Measurements from ENCODE around the gene TMED6.

TMED6 gene

GRCh38 chr16:69306031-69306430 lies 45.6 kb downstream of the TMED6 start:
- Histone ChIP-seq H3K27me3 (ENCODE audit: control insufficient read depth, low read length) (no peaks in the 10 kb centered on the region), H4K20me1 (ENCODE audit: control insufficient read depth, insufficient read depth, low read depth, low read length) (no peaks in the 10 kb centered on the region), H3K27ac (ENCODE audit: low read depth, low read length) (no peak overlapping the region), H3K4me1 (ENCODE audit: control insufficient read depth, low read length) (peaks cover 15% of the 10 kb centered on the region), H3K9me3 (ENCODE audit: control insufficient read depth, insufficient read depth, low read length) (no peaks in the 10 kb centered on the region), H3K4me3 (ENCODE audit: low read length) (no peak overlapping the region), H3F3A (ENCODE audit: control insufficient read depth, insufficient read depth) (peaks cover 17% of the 10 kb centered on the region), H3K9me2 (replicated peaks; ENCODE audit: control insufficient read depth, low read length) (no peaks in the 10 kb centered on the region), H3K36me3 (ENCODE audit: control insufficient read depth, low read length) (peaks cover 11% of the 10 kb centered on the region; the same call in 1 of the 2 replicates), H3K79me2 (ENCODE audit: control insufficient read depth, low read length) (no peaks in the 10 kb centered on the region), H3K4me2 (ENCODE audit: low read length) (no peak overlapping the region)
- no peak for TF ChIP-seq EZH2phosphoT487 (IDR thresholded peaks at IDR 0.05; ENCODE audit: borderline replicate concordance, low read length)
- TF ChIP-seq CTCF (IDR thresholded peaks at IDR 0.05; ENCODE audit: low read depth, low read length, poor library complexity, severe bottlenecking), result no peak

- Histone ChIP-seq H3K4me2 (ENCODE audit: low read length) (no peak overlapping the region), H3F3A (ENCODE audit: control insufficient read depth, insufficient read depth) (peaks cover 9% of the 10 kb centered on the region), H3K27me3 (ENCODE audit: control insufficient read depth, low read length) (no peaks in the 10 kb centered on the region), H3K4me3 (ENCODE audit: low read length) (no peak overlapping the region), H3K79me2 (ENCODE audit: control insufficient read depth, low read length) (no peaks in the 10 kb centered on the region), H4K20me1 (ENCODE audit: control insufficient read depth, insufficient read depth, low read depth, low read length) (no peaks in the 10 kb centered on the region), H3K4me1 (ENCODE audit: control insufficient read depth, low read length) (peaks cover 9% of the 10 kb centered on the region), H3K9me2 (replicated peaks; ENCODE audit: control insufficient read depth, low read length) (no peaks in the 10 kb centered on the region), H3K36me3 (ENCODE audit: control insufficient read depth, low read length) (peaks cover 18% of the 10 kb centered on the region), H3K27ac (ENCODE audit: low read depth, low read length) (no peak overlapping the region), H3K9me3 (ENCODE audit: control insufficient read depth, insufficient read depth, low read length) (no peaks in the 10 kb centered on the region)
- TF ChIP-seq EZH2phosphoT487 (IDR thresholded peaks at IDR 0.05; ENCODE audit: borderline replicate concordance, low read length) (no peak), CTCF (IDR thresholded peaks at IDR 0.05; ENCODE audit: low read depth, low read length, poor library complexity, severe bottlenecking) (no peak)
These were observed 49.3 kb downstream of the TMED6 start for GRCh38 chr16:69302301-69302700.

GRCh38 chr16:69301861-69302260 lies 49.7 kb downstream of the TMED6 start:
- Histone ChIP-seq H3K9me2 (replicated peaks; ENCODE audit: control insufficient read depth, low read length) (no peaks in the 10 kb centered on the region), H3K27me3 (ENCODE audit: control insufficient read depth, low read length) (no peaks in the 10 kb centered on the region), H3K27ac (ENCODE audit: low read depth, low read length) (no peak overlapping the region), H4K20me1 (ENCODE audit: control insufficient read depth, insufficient read depth, low read depth, low read length) (no peaks in the 10 kb centered on the region), H3K79me2 (ENCODE audit: control insufficient read depth, low read length) (no peaks in the 10 kb centered on the region), H3K4me3 (ENCODE audit: low read length) (no peak overlapping the region), H3K36me3 (ENCODE audit: control insufficient read depth, low read length) (peaks cover 18% of the 10 kb centered on the region), H3K9me3 (ENCODE audit: control insufficient read depth, insufficient read depth, low read length) (no peaks in the 10 kb centered on the region), H3F3A (ENCODE audit: control insufficient read depth, insufficient read depth) (peaks cover 4% of the 10 kb centered on the region), H3K4me2 (ENCODE audit: low read length) (no peak overlapping the region), H3K4me1 (ENCODE audit: control insufficient read depth, low read length) (peaks cover 9% of the 10 kb centered on the region)
- TF ChIP-seq CTCF (IDR thresholded peaks at IDR 0.05; ENCODE audit: low read depth, low read length, poor library complexity, severe bottlenecking) (no peak), EZH2phosphoT487 (IDR thresholded peaks at IDR 0.05; ENCODE audit: borderline replicate concordance, low read length) (no peak)

All from DOHH2 (cell line).